ENCODE measurements around the gene ELMOD2. TPM values are rescaled to one million over a fixed set of nuclear protein-coding genes. Genes with fewer than 3 reads are reported as not detected.

Gene ELMOD2
- total RNA-seq, 2 donors from 2014 or later = 22.3 to 26.1 TPM

DNA sequence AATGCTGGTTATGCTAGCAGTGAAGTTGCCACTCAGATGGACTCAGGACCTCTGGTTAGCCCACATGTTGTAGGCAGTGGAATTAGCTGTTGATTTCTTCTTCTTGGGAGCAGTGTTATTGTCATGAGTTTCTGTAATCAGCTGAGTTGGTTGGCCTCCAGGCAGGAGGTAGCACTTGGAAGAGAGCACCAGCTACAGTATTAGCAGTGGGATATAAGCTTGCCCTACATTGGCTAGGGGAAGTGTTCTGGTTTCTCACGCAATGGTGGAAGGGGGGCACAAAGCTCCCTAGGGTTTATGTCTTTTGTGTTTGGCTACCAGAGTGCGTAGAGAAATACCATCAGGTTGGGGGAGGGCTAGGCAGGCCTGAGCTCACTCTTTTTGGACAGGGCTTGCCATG is 78.7 kb downstream of the ELMOD2 start:
- H3K36me3 ChIP-seq = no peaks in the 10 kb centered on the region
- H3K4me1 ChIP-seq (ENCODE audit: control insufficient read depth in 1 of 2, low read depth in 2 of 2) = no peaks in the 10 kb centered on the region
- H3K27ac ChIP-seq = no peak overlapping the region
- TF ChIP-seq, protein P1, sequence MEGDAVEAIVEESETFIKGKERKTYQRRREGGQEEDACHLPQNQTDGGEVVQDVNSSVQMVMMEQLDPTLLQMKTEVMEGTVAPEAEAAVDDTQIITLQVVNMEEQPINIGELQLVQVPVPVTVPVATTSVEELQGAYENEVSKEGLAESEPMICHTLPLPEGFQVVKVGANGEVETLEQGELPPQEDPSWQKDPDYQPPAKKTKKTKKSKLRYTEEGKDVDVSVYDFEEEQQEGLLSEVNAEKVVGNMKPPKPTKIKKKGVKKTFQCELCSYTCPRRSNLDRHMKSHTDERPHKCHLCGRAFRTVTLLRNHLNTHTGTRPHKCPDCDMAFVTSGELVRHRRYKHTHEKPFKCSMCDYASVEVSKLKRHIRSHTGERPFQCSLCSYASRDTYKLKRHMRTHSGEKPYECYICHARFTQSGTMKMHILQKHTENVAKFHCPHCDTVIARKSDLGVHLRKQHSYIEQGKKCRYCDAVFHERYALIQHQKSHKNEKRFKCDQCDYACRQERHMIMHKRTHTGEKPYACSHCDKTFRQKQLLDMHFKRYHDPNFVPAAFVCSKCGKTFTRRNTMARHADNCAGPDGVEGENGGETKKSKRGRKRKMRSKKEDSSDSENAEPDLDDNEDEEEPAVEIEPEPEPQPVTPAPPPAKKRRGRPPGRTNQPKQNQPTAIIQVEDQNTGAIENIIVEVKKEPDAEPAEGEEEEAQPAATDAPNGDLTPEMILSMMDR (IDR thresholded peaks at IDR 0.05) = no peak
- no peaks in the 10 kb centered on the region for H3K9me3 ChIP-seq
- DNase-seq (ENCODE audit: low spot score) (no peak), ATAC-seq (ENCODE audit: insufficient number of reproducible peaks, low FRiP score, low read depth) (no peak)
- no peaks in the 10 kb centered on the region for H3K27me3 ChIP-seq (replicated peaks; ENCODE audit: insufficient read depth)
- no peak overlapping the region for H3K4me3 ChIP-seq

DNA sequence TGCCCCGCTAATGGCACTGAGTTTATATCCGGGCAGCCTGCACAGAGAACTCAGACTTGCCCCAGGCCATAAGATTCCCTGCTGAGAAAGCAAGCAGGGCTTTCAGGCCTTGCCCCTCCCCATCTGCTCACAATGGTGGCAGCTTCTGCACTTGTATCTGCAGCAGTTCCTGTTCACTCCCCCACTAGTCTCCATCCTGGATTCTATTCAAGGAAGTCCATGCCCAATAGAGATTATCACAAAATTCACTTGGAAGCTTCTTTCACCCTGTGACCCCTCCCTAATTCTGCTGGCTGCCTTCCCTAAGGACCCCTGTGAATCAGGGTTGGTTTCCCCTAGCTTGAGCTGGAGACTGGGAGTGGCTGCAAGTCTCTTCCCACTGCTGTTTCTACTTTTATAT is 79.3 kb downstream of the ELMOD2 start:
- no peak for ATAC-seq (ENCODE audit: insufficient number of reproducible peaks, low FRiP score, low read depth)

More for the DNA sequence above, 79.3 kb downstream of the ELMOD2 start:
- Histone ChIP-seq H3K9me3 (no peaks in the 10 kb centered on the region), H3K4me3 (no peak overlapping the region), H3K27me3 (replicated peaks; ENCODE audit: insufficient read depth) (no peaks in the 10 kb centered on the region), H3K27ac (no peak overlapping the region), H3K4me1 (ENCODE audit: control insufficient read depth in 1 of 2, low read depth in 2 of 2) (no peaks in the 10 kb centered on the region), H3K36me3 (no peaks in the 10 kb centered on the region)
- DNase-seq (ENCODE audit: low spot score) = no peak
- TF ChIP-seq, protein P1 (IDR thresholded peaks at IDR 0.05) = no peak

Other genes starting within 250 kb of the ELMOD2 start
- 10 to 100 TPM; 32.0 to 34.4 TPM for gene SCOC, start 150.5 kb upstream of the ELMOD2 start, total RNA-seq
- under 1 TPM in 1 of 2 donors, not detected in 1; 0.21 TPM for gene CLGN, start 96.5 kb upstream of the ELMOD2 start, total RNA-seq
- gene MGAT4D, start 25.9 kb upstream of the ELMOD2 start, total RNA-seq = not detected
- gene UCP1, start 44.8 kb downstream of the ELMOD2 start, total RNA-seq = not detected
- gene TBC1D9, start 232.2 kb downstream of the ELMOD2 start, total RNA-seq = 10 to 100 TPM; 17.5 to 21.2 TPM

Measured in thoracic aorta (tissue), 2 donors.